SK-N-SH (cell line): Measurements from ENCODE around the gene TNFRSF17. TPM values are rescaled to one million over a fixed set of nuclear protein-coding genes. Genes with fewer than 3 reads are reported as not detected.

Experiments
- CTCF ChIA-PET: fragments of 300-600, 350-600 bp; formaldehyde crosslinking; extraction: SDS; loops from one replicate; lab custom pipeline; 2021; lab: Yijun Ruan, JAX
- POLR2A ChIA-PET: fragments of 350-600 bp; sonication (Branson Sonifier 250); formaldehyde crosslinking; extraction: SDS; loops from one replicate; lab custom pipeline; 2020; ENCODE audit warnings: antibody characterized with exemption, inconsistent platforms; lab: Yijun Ruan, JAX
- DNase-seq: peaks from one replicate; pipeline ENCODE4 v3.0.0; 2012
- H2AFZ ChIP-seq: fragments of 200-600 bp; sonication (generic); 2 replicates; pipeline ENCODE4 v1.8.1; 2016; ENCODE audit warnings: antibody characterized with exemption, mild to moderate bottlenecking, low read depth
- H3F3A ChIP-seq: fragments of 200-600 bp; sonication (generic); replicated peaks from 2 replicates; pipeline ENCODE3; 2016; ENCODE audit warnings: antibody characterized with exemption, mild to moderate bottlenecking; ENCODE audit not compliant: insufficient read depth
- H3K27ac ChIP-seq, 2 experiments: fragments of 200-500 bp in 1 of 2; fragments of 200-600 bp in 1 of 2; sonication (Bioruptor generic) in 1 of 2; sonication (generic), shearing (Covaris generic) in 1 of 2; 2 replicates each; pipeline versions ENCODE4 v1.5.1 to v1.6.1; 2014 to 2016; ENCODE audit warnings: low read depth in 2 of 2, inconsistent platforms in 1 of 2, low read length in 1 of 2, mild to moderate bottlenecking in 1 of 2, mixed read lengths in 1 of 2
- H3K27me3 ChIP-seq: fragments of 200-600 bp; sonication (generic), shearing (Covaris generic); 2 replicates; pipeline ENCODE4 v1.6.1; 2016; ENCODE audit warnings: mixed run types; ENCODE audit not compliant: insufficient read depth
- H3K36me3 ChIP-seq, 2 experiments: fragments of 200-500 bp in 1 of 2; fragments of 200-600 bp in 1 of 2; sonication (Bioruptor generic) in 1 of 2; sonication (generic) in 1 of 2; replicated peaks in 1 of 2; 2 replicates each; pipeline versions ENCODE3 to v1.5.1; 2014 to 2016; ENCODE audit warnings: low read length in 1 of 2, mild to moderate bottlenecking in 1 of 2; ENCODE audit not compliant: insufficient read depth in 2 of 2, control insufficient read depth in 1 of 2
- H3K4me1 ChIP-seq, 2 experiments: fragments of 200-500 bp in 1 of 2; fragments of 200-600 bp in 1 of 2; sonication (Bioruptor generic) in 1 of 2; sonication (generic), shearing (Covaris generic) in 1 of 2; 2 replicates each; pipeline versions ENCODE4 v1.5.1 to v1.6.1; 2014 to 2016; ENCODE audit warnings: low read depth in 1 of 2, low read length in 1 of 2, mixed run types in 1 of 2; ENCODE audit not compliant: insufficient read depth in 2 of 2, control insufficient read depth in 1 of 2
- H3K4me2 ChIP-seq: fragments of 200-600 bp; sonication (generic), shearing (Covaris generic); 2 replicates; pipeline ENCODE4 v1.6.1; 2017; ENCODE audit warnings: mixed run types
- H3K4me3 ChIP-seq, 2 experiments: fragments of 200-500 bp in 1 of 2; fragments of 200-600 bp in 1 of 2; sonication (Bioruptor generic) in 1 of 2; sonication (generic), shearing (Covaris generic) in 1 of 2; 2 replicates each; pipeline versions ENCODE4 v1.5.1 to v1.8.1; 2014 to 2016; ENCODE audit warnings: low read depth in 2 of 2, inconsistent platforms in 1 of 2, low read length in 1 of 2, mild to moderate bottlenecking in 1 of 2, mixed read lengths in 1 of 2, moderate library complexity in 1 of 2
- H3K79me2 ChIP-seq: fragments of 200-600 bp; sonication (generic); 2 replicates; pipeline ENCODE4 v1.8.1; 2017; ENCODE audit warnings: mild to moderate bottlenecking; ENCODE audit not compliant: insufficient read depth
- H3K9ac ChIP-seq: fragments of 200-600 bp; sonication (generic); 2 replicates; pipeline ENCODE4 v1.6.1; 2017; ENCODE audit warnings: mixed run types
- H3K9me2 ChIP-seq: fragments of 200-600 bp; sonication (generic); 2 replicates; pipeline ENCODE4 v1.6.1; 2017; ENCODE audit warnings: mixed run types
- H3K9me3 ChIP-seq: fragments of 200-600 bp; sonication (generic); 2 replicates; pipeline ENCODE4 v1.6.1; 2017; ENCODE audit warnings: mixed run types, mild to moderate bottlenecking, moderate library complexity
- H4K20me1 ChIP-seq: fragments of 200-600 bp; sonication (generic); 2 replicates; pipeline ENCODE4 v1.6.1; 2017; ENCODE audit warnings: mild to moderate bottlenecking, mixed run types; ENCODE audit not compliant: insufficient read depth
- CHD2 ChIP-seq: fragments of 150-350 bp; IDR thresholded peaks from 2 replicates; pipeline ENCODE4 v1.6.1; 2018; ENCODE audit warnings: low read length; ENCODE audit not compliant: partially characterized antibody
- EP300 ChIP-seq, 2 experiments: IDR thresholded peaks; 2 replicates each; pipeline versions ENCODE4 v1.4.0 to v1.6.1; 2012; ENCODE audit warnings: borderline replicate concordance in 1 of 2, low read depth in 1 of 2, low read length in 1 of 2
- FOXJ3 ChIP-seq: sonication (generic); formaldehyde crosslinking; IDR thresholded peaks from 2 replicates; pipeline ENCODE4 v1.5.1; 2020; ENCODE audit warnings: mild to moderate bottlenecking, missing genetic modification reagents
- GABPA ChIP-seq: IDR thresholded peaks from 2 replicates; pipeline ENCODE4 v1.4.0; 2012; ENCODE audit warnings: low read depth, mild to moderate bottlenecking
- GATA2 ChIP-seq: sonication (generic); formaldehyde crosslinking; IDR thresholded peaks from 2 replicates; pipeline ENCODE4 v1.5.0; 2020; ENCODE audit warnings: mild to moderate bottlenecking, missing genetic modification reagents
- POLR2AphosphoS5 ChIP-seq: IDR thresholded peaks from 2 replicates; pipeline ENCODE4 v1.6.1; 2012; ENCODE audit warnings: low read depth, low read length
- RFX5 ChIP-seq: IDR thresholded peaks from 2 replicates; pipeline ENCODE4 v1.6.1; 2012; ENCODE audit warnings: mild to moderate bottlenecking, improper control_type of control experiment, low read length
- RXRA ChIP-seq: IDR thresholded peaks from 2 replicates; pipeline ENCODE4 v1.4.0; 2012; ENCODE audit warnings: low read depth, mild to moderate bottlenecking, borderline replicate concordance
- SIN3A ChIP-seq: IDR thresholded peaks from 2 replicates; pipeline ENCODE4 v1.6.1; 2012; ENCODE audit warnings: low read depth, mild to moderate bottlenecking, low read length, moderate library complexity, borderline replicate concordance
- SMC3 ChIP-seq: IDR thresholded peaks from 2 replicates; pipeline ENCODE4 v1.6.1; 2012; ENCODE audit warnings: low read depth, low read length, improper control_type of control experiment
- TEAD4 ChIP-seq: IDR thresholded peaks from 2 replicates; pipeline ENCODE4 v1.4.0; 2012; ENCODE audit warnings: mild to moderate bottlenecking, borderline replicate concordance; ENCODE audit not compliant: insufficient read depth
- USF1 ChIP-seq: IDR thresholded peaks from 2 replicates; pipeline ENCODE4 v1.4.0; 2012; ENCODE audit warnings: low read depth, borderline replicate concordance
- WGBS: methylation state at CpG from one replicate; pipeline ENCODE4 v1.1.6; 2017; ENCODE audit warnings: low lambda C conversion rate; 5-methylcytosine and 5-hydroxymethylcytosine counted together
- polyA plus RNA-seq, 3 experiments: library from polyadenylated mRNA; depleted of rRNA; stranded (reverse); fragments of >200 nt; gene quantifications; 2 replicates each; pipeline ENCODE4 v1.2.3, GENCODE V29; 2012
- TF ChIP-seq, protein P1 (sequence below): fragments of 150-350 bp; IDR thresholded peaks from 2 replicates; pipeline ENCODE4 v1.6.1; 2017; ENCODE audit warnings: antibody characterized with exemption, low read length, low read depth, borderline replicate concordance
- TF ChIP-seq, protein P2 (sequence below): IDR thresholded peaks from 2 replicates; pipeline ENCODE4; 2012

TNFRSF17 gene
- polyA plus RNA-seq, 1 of the 3 experiments (the other 2 are of a cell fraction): not detected

DNA sequence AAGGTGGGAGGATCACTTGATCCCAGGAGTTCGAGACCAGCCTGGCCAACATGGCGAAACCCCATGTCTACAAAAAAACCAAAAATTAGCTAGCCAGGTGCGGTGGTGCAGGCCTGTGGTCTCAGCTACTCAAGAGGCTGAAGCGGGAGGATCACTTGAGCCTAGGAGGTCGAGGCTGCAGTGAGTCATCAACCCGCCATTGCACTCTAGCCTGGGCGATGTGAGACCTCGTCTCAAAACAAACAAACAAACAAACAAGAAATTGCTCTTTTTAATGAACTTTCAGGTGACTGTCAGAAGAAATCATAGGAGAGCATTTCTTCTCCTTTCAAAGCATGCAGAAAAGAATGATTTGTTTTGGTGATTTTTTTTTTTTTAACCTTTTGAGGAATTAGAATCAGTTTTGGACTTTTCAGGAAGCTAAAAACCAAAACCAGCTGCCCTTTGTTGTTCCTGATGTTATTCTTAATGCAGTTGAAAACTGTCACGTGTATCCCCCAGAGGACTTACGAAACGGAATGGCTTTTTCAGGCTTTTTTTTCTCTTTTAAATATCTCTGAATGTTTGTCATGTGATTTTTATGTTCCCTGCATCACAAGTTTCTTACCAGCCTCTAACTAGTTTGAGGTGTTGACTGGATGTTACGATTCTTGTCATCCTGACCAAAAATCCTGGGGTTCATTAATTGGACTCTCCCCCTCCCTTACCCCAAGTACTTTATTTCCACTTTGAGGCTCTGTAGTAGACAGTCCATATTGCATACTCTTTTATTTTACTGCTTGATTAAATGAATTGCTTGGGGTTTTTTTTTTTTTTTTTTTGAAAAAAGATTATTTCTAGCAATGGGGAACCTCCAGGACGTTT lies 45.6 kb downstream of the TNFRSF17 start:
- Histone ChIP-seq H3K79me2 (no peaks in the 10 kb centered on the region), H3K9ac (no peak overlapping the region), H3K4me2 (no peak overlapping the region), H3K4me1 (no peaks in the 10 kb centered on the region), H3K4me3 (no peak overlapping the region), H3K27me3 (no peaks in the 10 kb centered on the region), H3K9me2 (no peaks in the 10 kb centered on the region), H3F3A (no peaks in the 10 kb centered on the region), H2AFZ (no peak overlapping the region), H3K36me3 (no peaks in the 10 kb centered on the region), H4K20me1 (no peaks in the 10 kb centered on the region), H3K9me3 (no peaks in the 10 kb centered on the region), H3K27ac (no peak overlapping the region)
- DNase-seq: no peak
- CTCF ChIA-PET: interaction anchor here (1.0 to 1.4 kb wide), 2 partner anchors 13 to 57 kb away, joined by 4 read pairs; no protein-coding TSS in a partner anchor
- WGBS: 89% methylated on average over 13 of the region's 13 CpGs
- no peak for TF ChIP-seq CHD2
- TF ChIP-seq USF1: no peak
- POLR2A ChIA-PET: no interaction called here

DNA sequence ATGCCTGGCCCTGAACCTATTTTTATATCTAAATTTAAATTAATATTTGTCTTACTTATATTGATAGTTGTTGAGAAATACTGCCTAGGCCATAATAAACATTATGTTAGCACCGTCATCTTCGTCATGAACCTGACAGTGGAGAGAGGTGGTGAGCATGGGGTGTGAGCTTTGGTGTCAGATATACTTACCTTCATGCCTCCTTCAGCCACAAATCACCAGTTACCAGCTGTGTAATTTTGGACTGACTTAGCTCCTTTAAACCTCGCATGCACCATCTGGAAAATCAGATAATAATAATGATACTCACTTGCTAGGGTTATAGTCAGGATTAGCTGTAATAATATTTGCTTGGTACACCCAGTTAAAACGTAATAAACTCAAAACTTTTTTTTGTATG lies 46.6 kb downstream of the TNFRSF17 start:
- CTCF ChIA-PET: interaction anchor here (1.4 kb wide), 1 partner anchor 56 kb away, joined by 4 read pairs; no protein-coding TSS in a partner anchor
- 93% methylated on average over 4 of the region's 4 CpGs for WGBS
- H3F3A ChIP-seq: peaks cover 4% of the 10 kb centered on the region
- H3K4me2 ChIP-seq: no peak overlapping the region
- no peaks in the 10 kb centered on the region for H3K4me1 ChIP-seq
- no peak for DNase-seq
- POLR2A ChIA-PET: no interaction called here
- no peaks in the 10 kb centered on the region for H3K9me2 ChIP-seq
- H3K4me3 ChIP-seq: no peak overlapping the region
- TF ChIP-seq RFX5: no peak
- TF ChIP-seq SIN3A: no peak
- no peak for TF ChIP-seq EP300 (IDR thresholded peaks at IDR 0.05; ENCODE audit: borderline replicate concordance in 1 of 2, low read depth in 1 of 2, low read length in 1 of 2)
- no peak for TF ChIP-seq USF1
- no peak for TF ChIP-seq GATA2
- no peak for TF ChIP-seq TEAD4
- TF ChIP-seq GABPA: no peak
- TF ChIP-seq, protein P1, sequence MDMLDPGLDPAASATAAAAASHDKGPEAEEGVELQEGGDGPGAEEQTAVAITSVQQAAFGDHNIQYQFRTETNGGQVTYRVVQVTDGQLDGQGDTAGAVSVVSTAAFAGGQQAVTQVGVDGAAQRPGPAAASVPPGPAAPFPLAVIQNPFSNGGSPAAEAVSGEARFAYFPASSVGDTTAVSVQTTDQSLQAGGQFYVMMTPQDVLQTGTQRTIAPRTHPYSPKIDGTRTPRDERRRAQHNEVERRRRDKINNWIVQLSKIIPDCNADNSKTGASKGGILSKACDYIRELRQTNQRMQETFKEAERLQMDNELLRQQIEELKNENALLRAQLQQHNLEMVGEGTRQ: no peak
- TF ChIP-seq POLR2AphosphoS5: no peak
- TF ChIP-seq, protein P2, sequence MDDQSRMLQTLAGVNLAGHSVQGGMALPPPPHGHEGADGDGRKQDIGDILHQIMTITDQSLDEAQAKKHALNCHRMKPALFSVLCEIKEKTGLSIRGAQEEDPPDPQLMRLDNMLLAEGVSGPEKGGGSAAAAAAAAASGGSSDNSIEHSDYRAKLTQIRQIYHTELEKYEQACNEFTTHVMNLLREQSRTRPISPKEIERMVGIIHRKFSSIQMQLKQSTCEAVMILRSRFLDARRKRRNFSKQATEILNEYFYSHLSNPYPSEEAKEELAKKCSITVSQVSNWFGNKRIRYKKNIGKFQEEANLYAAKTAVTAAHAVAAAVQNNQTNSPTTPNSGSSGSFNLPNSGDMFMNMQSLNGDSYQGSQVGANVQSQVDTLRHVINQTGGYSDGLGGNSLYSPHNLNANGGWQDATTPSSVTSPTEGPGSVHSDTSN: no peak
- no peak for TF ChIP-seq RXRA
- no peak for TF ChIP-seq FOXJ3 (CRISPR knock-in tag)
- TF ChIP-seq SMC3: no peak
- H3K79me2 ChIP-seq: no peaks in the 10 kb centered on the region
- H4K20me1 ChIP-seq: no peaks in the 10 kb centered on the region
- H3K9ac ChIP-seq: no peak overlapping the region
- no peak overlapping the region for H3K27ac ChIP-seq
- no peaks in the 10 kb centered on the region for H3K9me3 ChIP-seq
- no peak overlapping the region for H2AFZ ChIP-seq
- H3K36me3 ChIP-seq: no peaks in the 10 kb centered on the region
- no peaks in the 10 kb centered on the region for H3K27me3 ChIP-seq
